Hepatocyte (in vitro differentiated cells): ENCODE measurements around the gene PPM1A. TPM values are rescaled to one million over a fixed set of nuclear protein-coding genes. Genes with fewer than 3 reads are reported as not detected.

Experiments
- DNase-seq: peaks from one replicate; pipeline ENCODE4 v3.0.0-alpha.2; 2016; ENCODE audit warnings: low spot score
- H2AFZ ChIP-seq: fragments of 200-600 bp; sonication (generic); 2 replicates; pipeline ENCODE4 v1.6.0; 2016; ENCODE audit warnings: antibody characterized with exemption, mild to moderate bottlenecking
- H3K27ac ChIP-seq: fragments of 200-600 bp; sonication (generic); 2 replicates; pipeline ENCODE4 v1.5.1; 2016; ENCODE audit warnings: mild to moderate bottlenecking
- H3K27me3 ChIP-seq: fragments of 200-600 bp; sonication (generic); 2 replicates; pipeline ENCODE4 v1.6.1; 2016
- H3K36me3 ChIP-seq: fragments of 200-600 bp; sonication (generic); replicated peaks from 2 replicates; pipeline ENCODE4 v1.5.1; 2016; ENCODE audit warnings: low read depth; ENCODE audit not compliant: insufficient read depth
- H3K4me1 ChIP-seq: fragments of 200-600 bp; sonication (generic); 2 replicates; pipeline ENCODE4 v1.5.1; 2016; ENCODE audit warnings: mild to moderate bottlenecking, moderate library complexity; ENCODE audit not compliant: insufficient read depth
- H3K4me2 ChIP-seq: fragments of 200-600 bp; sonication (generic); 2 replicates; pipeline ENCODE4 v1.6.0; 2016
- H3K4me3 ChIP-seq: fragments of 200-600 bp; sonication (generic); 2 replicates; pipeline ENCODE4 v1.5.1; 2016; ENCODE audit warnings: mild to moderate bottlenecking
- H3K79me2 ChIP-seq: fragments of 200-600 bp; sonication (generic); 2 replicates; pipeline ENCODE4 v1.6.0; 2017; ENCODE audit warnings: mild to moderate bottlenecking
- H3K9me2 ChIP-seq: fragments of 200-600 bp; sonication (generic); replicated peaks from 2 replicates; pipeline ENCODE4 v1.6.0; 2017; ENCODE audit warnings: mild to moderate bottlenecking; ENCODE audit not compliant: insufficient read depth
- H3K9me3 ChIP-seq: fragments of 200-600 bp; sonication (generic); 2 replicates; pipeline ENCODE4 v1.5.1; 2016; ENCODE audit warnings: low read depth, mild to moderate bottlenecking
- H4K20me1 ChIP-seq: fragments of 200-600 bp; sonication (generic); 2 replicates; pipeline ENCODE4 v1.6.0; 2016; ENCODE audit warnings: mild to moderate bottlenecking; ENCODE audit not compliant: insufficient read depth, poor library complexity, severe bottlenecking
- EZH2 ChIP-seq: fragments of 200-600 bp; sonication (generic); IDR thresholded peaks from 2 replicates; pipeline ENCODE4 v1.6.1; 2016; ENCODE audit warnings: antibody characterized with exemption, mild to moderate bottlenecking, borderline replicate concordance
- EZH2phosphoT487 ChIP-seq: fragments of 200-600 bp; sonication (generic); IDR thresholded peaks from one replicate; pipeline ENCODE4 v1.6.1; 2018; ENCODE audit warnings: antibody characterized with exemption, mild to moderate bottlenecking, low read depth, moderate library complexity; ENCODE audit not compliant: unreplicated experiment, severe bottlenecking
- WGBS: methylation state at CpG from one replicate; pipeline ENCODE4 v1.1.6; 2016; ENCODE audit warnings: low lambda C conversion rate; ENCODE audit errors: missing lambda C conversion rate; 5-methylcytosine and 5-hydroxymethylcytosine counted together
- polyA plus RNA-seq: library from polyadenylated mRNA; unstranded; fragments of >200 nt; fragmentation: Nextera tagmentation; extraction: Ambion mirVana; gene quantifications from 2 replicates; pipeline ENCODE4 v1.2.1, GENCODE V29; 2016
- total RNA-seq: library from RNA; depleted of rRNA; stranded (reverse); fragments of >200 nt; gene quantifications from 2 replicates; pipeline ENCODE4 v1.2.3, GENCODE V29; 2014
- TF ChIP-seq, protein P1 (sequence below): fragments of 200-600 bp; sonication (generic); IDR thresholded peaks from 2 replicates; pipeline ENCODE4 v1.5.1; 2016; ENCODE audit warnings: antibody characterized with exemption, mild to moderate bottlenecking; ENCODE audit not compliant: poor library complexity

The PPM1A gene
- total and polyA plus RNA-seq, 2 experiments from 2014 or later, result 24.2 to 41.7 TPM

- Histone ChIP-seq H3K9me2 (no peaks in the 10 kb centered on the region), H3K4me1 (no peaks in the 10 kb centered on the region), H3K4me2 (no peak overlapping the region), H3K4me3 (no peak overlapping the region), H3K27me3 (peaks cover 4% of the 10 kb centered on the region), H3K79me2 (no peaks in the 10 kb centered on the region), H3K36me3 (no peaks in the 10 kb centered on the region), H3K9me3 (no peaks in the 10 kb centered on the region), H4K20me1 (no peaks in the 10 kb centered on the region), H3K27ac (no peak overlapping the region), H2AFZ (no peak overlapping the region)
- TF ChIP-seq, protein P1, sequence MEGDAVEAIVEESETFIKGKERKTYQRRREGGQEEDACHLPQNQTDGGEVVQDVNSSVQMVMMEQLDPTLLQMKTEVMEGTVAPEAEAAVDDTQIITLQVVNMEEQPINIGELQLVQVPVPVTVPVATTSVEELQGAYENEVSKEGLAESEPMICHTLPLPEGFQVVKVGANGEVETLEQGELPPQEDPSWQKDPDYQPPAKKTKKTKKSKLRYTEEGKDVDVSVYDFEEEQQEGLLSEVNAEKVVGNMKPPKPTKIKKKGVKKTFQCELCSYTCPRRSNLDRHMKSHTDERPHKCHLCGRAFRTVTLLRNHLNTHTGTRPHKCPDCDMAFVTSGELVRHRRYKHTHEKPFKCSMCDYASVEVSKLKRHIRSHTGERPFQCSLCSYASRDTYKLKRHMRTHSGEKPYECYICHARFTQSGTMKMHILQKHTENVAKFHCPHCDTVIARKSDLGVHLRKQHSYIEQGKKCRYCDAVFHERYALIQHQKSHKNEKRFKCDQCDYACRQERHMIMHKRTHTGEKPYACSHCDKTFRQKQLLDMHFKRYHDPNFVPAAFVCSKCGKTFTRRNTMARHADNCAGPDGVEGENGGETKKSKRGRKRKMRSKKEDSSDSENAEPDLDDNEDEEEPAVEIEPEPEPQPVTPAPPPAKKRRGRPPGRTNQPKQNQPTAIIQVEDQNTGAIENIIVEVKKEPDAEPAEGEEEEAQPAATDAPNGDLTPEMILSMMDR, result no peak
- TF ChIP-seq EZH2, result no peak
- TF ChIP-seq EZH2phosphoT487, result no peak
- 83% methylated on average over 1 of the region's 1 CpG for WGBS
- DNase-seq, result no peak
Measured at GRCh38 chr14:60210703-60211102, 38.3 kb upstream of the PPM1A start.

GRCh38 chr14:60211153-60211552 is 37.9 kb upstream of the PPM1A start:
- Histone ChIP-seq H3K27me3 (peaks cover 4% of the 10 kb centered on the region), H3K79me2 (no peaks in the 10 kb centered on the region), H3K9me2 (no peaks in the 10 kb centered on the region), H3K4me3 (no peak overlapping the region), H2AFZ (no peak overlapping the region), H3K4me2 (no peak overlapping the region), H3K27ac (no peak overlapping the region), H3K4me1 (no peaks in the 10 kb centered on the region), H4K20me1 (no peaks in the 10 kb centered on the region), H3K9me3 (no peaks in the 10 kb centered on the region), H3K36me3 (no peaks in the 10 kb centered on the region)
- no peak for TF ChIP-seq EZH2phosphoT487
- no peak for TF ChIP-seq EZH2
- TF ChIP-seq, protein P1, result no peak
- no peak for DNase-seq
- WGBS, result 82% methylated on average over 3 of the region's 3 CpGs

DNA sequence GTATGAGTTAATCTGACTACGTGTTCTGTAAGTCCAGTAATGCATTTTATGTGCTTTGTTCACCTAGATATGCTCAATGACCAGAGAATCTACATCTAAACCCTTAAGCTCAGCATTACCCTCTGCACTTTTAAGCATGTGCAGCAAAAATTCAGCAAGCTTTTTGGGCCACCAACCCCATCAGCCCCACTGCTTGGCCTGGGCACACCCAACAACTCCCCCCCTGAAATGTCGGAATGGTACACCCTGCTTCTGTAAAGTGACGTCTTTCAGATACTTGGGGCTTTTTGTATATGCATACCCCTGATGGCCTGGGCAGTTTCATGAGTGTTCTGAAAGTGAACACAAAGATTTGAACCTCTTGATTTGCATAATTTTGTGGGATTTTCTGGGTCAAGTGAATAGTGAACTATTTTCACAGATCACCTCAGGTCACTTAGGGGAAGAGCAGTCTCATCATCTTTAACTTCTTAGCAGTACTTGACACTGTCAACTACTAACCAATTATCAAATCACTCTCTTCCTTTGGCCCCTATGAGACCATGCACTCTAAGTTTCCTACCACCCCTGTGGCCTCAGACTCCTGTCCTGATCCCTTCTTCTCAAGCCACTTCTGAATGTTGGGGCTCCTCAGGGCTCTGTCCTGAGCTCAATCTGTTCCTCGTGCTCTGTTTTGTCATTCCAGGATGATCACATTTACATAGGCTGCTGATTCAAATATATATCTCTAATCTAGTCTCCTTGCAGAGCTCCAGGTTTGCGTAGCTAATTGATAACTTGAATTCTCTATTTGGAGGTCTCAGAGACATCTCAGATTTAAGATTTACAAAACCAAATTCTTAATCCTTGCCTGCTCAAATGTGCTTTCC is 36.3 kb upstream of the PPM1A start:
- no peak overlapping the region for H3K27ac ChIP-seq
- H4K20me1 ChIP-seq, result no peaks in the 10 kb centered on the region
- TF ChIP-seq EZH2 (no peak), EZH2phosphoT487 (no peak)
- TF ChIP-seq, protein P1, result no peak
- H3K4me1 ChIP-seq, result no peaks in the 10 kb centered on the region
- no peak overlapping the region for H3K4me3 ChIP-seq
- no peak overlapping the region for H2AFZ ChIP-seq
- H3K4me2 ChIP-seq, result no peak overlapping the region
- H3K27me3 ChIP-seq, result no peaks in the 10 kb centered on the region
- no peaks in the 10 kb centered on the region for H3K9me2 ChIP-seq
- H3K79me2 ChIP-seq, result no peaks in the 10 kb centered on the region
- no peak for DNase-seq
- no peaks in the 10 kb centered on the region for H3K9me3 ChIP-seq
- H3K36me3 ChIP-seq, result no peaks in the 10 kb centered on the region
- WGBS, result 88% methylated on average over 5 of the region's 5 CpGs
